Panc1 (cell line): ENCODE results near the gene CLDN4. TPM values are rescaled to one million over a fixed set of nuclear protein-coding genes. Genes with fewer than 3 reads are reported as not detected.
A peak's percentile ranks its signal among the peaks of the same experiment; 100 is the strongest.
"Not testable (repeated sequence)": the region's sequence is repeated elsewhere in the genome, so short reads cannot be mapped to it uniquely, and the experiment has no call there.

Experiments used
- ATAC-seq: fragments of 200-7000 bp; cut with Tn5 transposase; 2 replicates; pipeline ENCODE4 v1.9.1; 2020; ENCODE audit warnings: mild to moderate bottlenecking, moderate library complexity
- BruUV-seq: library from RNA; stranded (reverse); fragments of 400-500 nt; replicated peaks from 2 replicates; lab custom pipeline; 2021; lab: Mats Ljungman, UMichigan
- CTCF ChIA-PET: fragments of 300-600 bp; sonication (Branson Sonifier 250); formaldehyde crosslinking; loops from one replicate; lab custom pipeline; 2022; ENCODE audit warnings: antibody characterized with exemption; lab: Charles Lee
- POLR2A ChIA-PET: fragments of 300-600 bp; sonication (Branson Sonifier 250); formaldehyde crosslinking; loops from one replicate; lab custom pipeline; 2022; ENCODE audit warnings: antibody characterized with exemption; lab: Charles Lee
- DNase-seq: peaks from one replicate; pipeline ENCODE4 v3.0.0-alpha.2; 2010; ENCODE audit warnings: low read depth, low spot score
- H3K27ac ChIP-seq: 2 replicates; pipeline ENCODE4 v1.5.1; 2011; ENCODE audit warnings: mild to moderate bottlenecking, low read length, inconsistent platforms
- H3K27me3 ChIP-seq: fragments of 200-500 bp; sonication (Bioruptor generic); 2 replicates; pipeline ENCODE4 v1.6.0; 2014; ENCODE audit warnings: low read length, inconsistent platforms; ENCODE audit not compliant: control insufficient read depth, insufficient read depth
- H3K36me3 ChIP-seq: fragments of 200-500 bp; sonication (Bioruptor generic); 2 replicates; pipeline ENCODE4 v1.5.1; 2014; ENCODE audit warnings: inconsistent platforms, mild to moderate bottlenecking, low read length, moderate library complexity; ENCODE audit not compliant: control insufficient read depth, insufficient read depth
- H3K4me1 ChIP-seq: 2 replicates; pipeline ENCODE4 v1.5.1; 2011; ENCODE audit warnings: inconsistent platforms, mild to moderate bottlenecking, low read length, moderate library complexity; ENCODE audit not compliant: control insufficient read depth, insufficient read depth
- H3K4me3 ChIP-seq, 2 experiments: 2 replicates each; pipeline ENCODE4 v1.5.1; 2011 to 2012; ENCODE audit warnings: low read depth in 2 of 2, low read length in 2 of 2, mild to moderate bottlenecking in 2 of 2, inconsistent platforms in 1 of 2, moderate library complexity in 1 of 2
- H3K9me3 ChIP-seq: fragments of 200-500 bp; sonication (Bioruptor generic); 2 replicates; pipeline ENCODE4 v1.5.1; 2014; ENCODE audit warnings: low read depth, mild to moderate bottlenecking, inconsistent platforms, low read length, moderate library complexity; ENCODE audit not compliant: control insufficient read depth, insufficient read depth
- POLR2AphosphoS5 ChIP-seq: IDR thresholded peaks from 2 replicates; pipeline ENCODE4 v1.6.1; 2012; ENCODE audit warnings: mild to moderate bottlenecking, low read depth, low read length, moderate library complexity
- SIN3A ChIP-seq: IDR thresholded peaks from 2 replicates; pipeline ENCODE4 v1.6.1; 2012; ENCODE audit warnings: low read depth, mild to moderate bottlenecking, low read length, moderate library complexity, borderline replicate concordance; ENCODE audit not compliant: insufficient read depth
- TCF7L2 ChIP-seq: IDR thresholded peaks from 2 replicates; pipeline ENCODE4 v1.6.1; 2011; ENCODE audit warnings: mild to moderate bottlenecking, low read depth, low read length, inconsistent platforms
- in situ Hi-C: cut with HindIII; loops from 2 replicates; pipeline ENCODE4 v1.10.0; 2016; ENCODE audit warnings: low sequenced_read_pairs, low pct_unique_long_range_greater_than_20kb
- intact Hi-C: fragments of 100-400 bp; cut with micrococcal nuclease; formaldehyde crosslinking; loops from one replicate; pipeline ENCODE4 v1.10.0; 2022; ENCODE audit not compliant: unreplicated experiment
- total RNA-seq: library from RNA; stranded (reverse); gene quantifications from one replicate; pipeline ENCODE4 v1.2.1, GENCODE V29; 2021; ENCODE audit not compliant: unreplicated experiment
- TF ChIP-seq, protein P1 (sequence below): fragments of 450-650 bp; IDR thresholded peaks from 2 replicates; pipeline ENCODE4 v1.5.1; 2017; ENCODE audit warnings: mild to moderate bottlenecking
- TF ChIP-seq, protein P2 (sequence below), 2 experiments: IDR thresholded peaks; 2 replicates each; pipeline ENCODE4 v1.6.1; 2011 to 2012; ENCODE audit warnings: low read depth in 2 of 2, control low read depth in 1 of 2, low read length in 1 of 2, mild to moderate bottlenecking in 1 of 2, moderate library complexity in 1 of 2; ENCODE audit not compliant: insufficient read depth in 1 of 2

CLDN4 gene
- total RNA-seq, 1 experiment from 2014 or later, result 295 TPM

DNA sequence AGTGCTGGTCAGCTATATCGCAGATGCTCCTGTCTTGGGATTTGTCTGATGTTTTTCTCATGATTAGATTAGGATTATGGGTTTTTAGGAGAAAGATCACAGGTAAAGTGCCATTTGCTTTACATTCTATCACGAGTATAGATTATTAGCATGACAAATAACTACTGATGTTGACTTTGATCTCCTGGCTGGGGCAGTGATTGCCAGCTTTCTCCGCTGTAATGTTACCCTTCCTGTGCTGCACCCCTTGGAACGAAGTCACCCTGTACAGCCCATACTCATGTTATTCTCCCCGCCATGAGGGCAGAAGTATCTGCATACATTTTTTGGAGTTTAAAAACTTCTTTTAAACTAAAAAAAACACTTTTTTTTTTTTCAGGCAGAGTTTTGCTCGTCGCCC is 10.8 kb upstream of the CLDN4 start:
- POLR2A ChIA-PET, result no interaction called here
- ATAC-seq (no peak), DNase-seq (no peak)
- BruUV-seq, result no TSS peak
- Histone ChIP-seq H3K36me3 (no peaks in the 10 kb centered on the region), H3K9me3 (no peaks in the 10 kb centered on the region), H3K27me3 (no peaks in the 10 kb centered on the region), H3K4me3 (no peak overlapping the region), H3K27ac (no peak overlapping the region), H3K4me1 (peaks cover 27% of the 10 kb centered on the region)
- in situ Hi-C loops (no loop called here), intact Hi-C loops (no loop called here)
- CTCF ChIA-PET, result no interaction called here
- TF ChIP-seq POLR2AphosphoS5 (no peak), SIN3A (no peak), TCF7L2 (no peak)
- TF ChIP-seq, protein P1, sequence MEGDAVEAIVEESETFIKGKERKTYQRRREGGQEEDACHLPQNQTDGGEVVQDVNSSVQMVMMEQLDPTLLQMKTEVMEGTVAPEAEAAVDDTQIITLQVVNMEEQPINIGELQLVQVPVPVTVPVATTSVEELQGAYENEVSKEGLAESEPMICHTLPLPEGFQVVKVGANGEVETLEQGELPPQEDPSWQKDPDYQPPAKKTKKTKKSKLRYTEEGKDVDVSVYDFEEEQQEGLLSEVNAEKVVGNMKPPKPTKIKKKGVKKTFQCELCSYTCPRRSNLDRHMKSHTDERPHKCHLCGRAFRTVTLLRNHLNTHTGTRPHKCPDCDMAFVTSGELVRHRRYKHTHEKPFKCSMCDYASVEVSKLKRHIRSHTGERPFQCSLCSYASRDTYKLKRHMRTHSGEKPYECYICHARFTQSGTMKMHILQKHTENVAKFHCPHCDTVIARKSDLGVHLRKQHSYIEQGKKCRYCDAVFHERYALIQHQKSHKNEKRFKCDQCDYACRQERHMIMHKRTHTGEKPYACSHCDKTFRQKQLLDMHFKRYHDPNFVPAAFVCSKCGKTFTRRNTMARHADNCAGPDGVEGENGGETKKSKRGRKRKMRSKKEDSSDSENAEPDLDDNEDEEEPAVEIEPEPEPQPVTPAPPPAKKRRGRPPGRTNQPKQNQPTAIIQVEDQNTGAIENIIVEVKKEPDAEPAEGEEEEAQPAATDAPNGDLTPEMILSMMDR, result no peak
- TF ChIP-seq, protein P2, sequence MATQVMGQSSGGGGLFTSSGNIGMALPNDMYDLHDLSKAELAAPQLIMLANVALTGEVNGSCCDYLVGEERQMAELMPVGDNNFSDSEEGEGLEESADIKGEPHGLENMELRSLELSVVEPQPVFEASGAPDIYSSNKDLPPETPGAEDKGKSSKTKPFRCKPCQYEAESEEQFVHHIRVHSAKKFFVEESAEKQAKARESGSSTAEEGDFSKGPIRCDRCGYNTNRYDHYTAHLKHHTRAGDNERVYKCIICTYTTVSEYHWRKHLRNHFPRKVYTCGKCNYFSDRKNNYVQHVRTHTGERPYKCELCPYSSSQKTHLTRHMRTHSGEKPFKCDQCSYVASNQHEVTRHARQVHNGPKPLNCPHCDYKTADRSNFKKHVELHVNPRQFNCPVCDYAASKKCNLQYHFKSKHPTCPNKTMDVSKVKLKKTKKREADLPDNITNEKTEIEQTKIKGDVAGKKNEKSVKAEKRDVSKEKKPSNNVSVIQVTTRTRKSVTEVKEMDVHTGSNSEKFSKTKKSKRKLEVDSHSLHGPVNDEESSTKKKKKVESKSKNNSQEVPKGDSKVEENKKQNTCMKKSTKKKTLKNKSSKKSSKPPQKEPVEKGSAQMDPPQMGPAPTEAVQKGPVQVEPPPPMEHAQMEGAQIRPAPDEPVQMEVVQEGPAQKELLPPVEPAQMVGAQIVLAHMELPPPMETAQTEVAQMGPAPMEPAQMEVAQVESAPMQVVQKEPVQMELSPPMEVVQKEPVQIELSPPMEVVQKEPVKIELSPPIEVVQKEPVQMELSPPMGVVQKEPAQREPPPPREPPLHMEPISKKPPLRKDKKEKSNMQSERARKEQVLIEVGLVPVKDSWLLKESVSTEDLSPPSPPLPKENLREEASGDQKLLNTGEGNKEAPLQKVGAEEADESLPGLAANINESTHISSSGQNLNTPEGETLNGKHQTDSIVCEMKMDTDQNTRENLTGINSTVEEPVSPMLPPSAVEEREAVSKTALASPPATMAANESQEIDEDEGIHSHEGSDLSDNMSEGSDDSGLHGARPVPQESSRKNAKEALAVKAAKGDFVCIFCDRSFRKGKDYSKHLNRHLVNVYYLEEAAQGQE (IDR thresholded peaks at IDR 0.05; ENCODE audit: insufficient read depth in 1 of 2, low read depth in 2 of 2, low read length in 1 of 2), result no peak

DNA sequence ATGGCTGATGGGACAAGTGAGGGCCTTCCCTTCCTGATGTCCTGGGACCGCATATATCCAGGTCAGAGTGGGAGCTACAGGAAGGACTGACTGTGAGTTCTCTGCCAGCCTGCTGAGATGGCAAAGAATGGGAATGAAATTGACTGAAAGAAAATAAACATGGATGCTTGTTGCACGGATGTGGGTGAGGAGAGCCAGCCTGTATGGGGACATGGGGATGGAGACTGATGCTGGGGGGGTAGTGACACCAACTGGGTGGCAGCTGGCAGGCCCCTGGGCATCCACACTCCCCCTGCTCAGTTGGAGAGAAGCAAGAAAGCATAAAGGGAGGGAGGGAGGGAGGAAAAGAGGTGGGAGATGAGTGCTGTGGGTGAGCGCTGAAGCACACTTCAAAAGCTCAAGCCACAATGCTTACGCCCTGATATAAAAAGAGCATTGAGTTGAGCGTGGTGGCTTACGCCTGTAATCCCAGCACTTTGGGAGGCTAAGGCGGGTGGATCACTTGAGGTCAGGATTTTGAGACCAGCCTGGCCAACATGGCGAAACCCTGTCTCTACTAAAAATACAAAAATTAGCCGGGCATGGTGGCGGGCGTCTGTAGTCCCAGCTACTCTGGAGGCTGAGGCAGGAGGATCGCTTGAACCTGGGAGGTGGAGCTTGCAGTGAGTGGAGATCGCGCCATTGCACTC is 9.1 kb upstream of the CLDN4 start:
- peak overlapping the region; percentile 91 for H3K27ac ChIP-seq
- H3K4me3 ChIP-seq, H3K9me3 ChIP-seq, ATAC-seq, POLR2A ChIA-PET, H3K27me3 ChIP-seq, in situ Hi-C loops, H3K36me3 ChIP-seq, BruUV-seq, intact Hi-C loops, DNase-seq: not testable (repeated sequence)
- CTCF ChIA-PET, result interaction anchor here (0.5 to 0.8 kb wide), 5 partner anchors 10 to 400 kb away, joined by 3 to 7 read pairs (median 5); no protein-coding TSS in a partner anchor
- peaks cover 34% of the 10 kb centered on the region for H3K4me1 ChIP-seq
